GM19328 (cell line): ENCODE data around the gene DENND1B.
"Not testable (repeated sequence)": the region's sequence is repeated elsewhere in the genome, so short reads cannot be mapped to it uniquely, and the experiment has no call there.

Source experiments
- ATAC-seq: cut with Tn5 transposase; IDR thresholded peaks from one replicate; pipeline ENCODE4 v1.9.1; 2021; ENCODE audit warnings: mild to moderate bottlenecking, moderate library complexity; ENCODE audit not compliant: unreplicated experiment

DENND1B gene

GRCh38 chr1:197637406-197637805, 137.9 kb downstream of the DENND1B start:
- ATAC-seq, result no peak

- ATAC-seq, result no peak
These were observed 141.7 kb downstream of the DENND1B start for GRCh38 chr1:197633447-197634078.

- peak; percentile 57 for ATAC-seq
These were observed 142.6 kb downstream of the DENND1B start for GRCh38 chr1:197632651-197633050.

- no peak for ATAC-seq
These were observed 143.3 kb downstream of the DENND1B start for GRCh38 chr1:197632005-197632404.

GRCh38 chr1:197622371-197622770, 152.9 kb downstream of the DENND1B start:
- no peak for ATAC-seq

GRCh38 chr1:197621761-197622160, 153.5 kb downstream of the DENND1B start:
- ATAC-seq, result no peak

- no peak for ATAC-seq
These were observed 154.5 kb downstream of the DENND1B start for GRCh38 chr1:197620714-197621163.

GRCh38 chr1:197619008-197619640, 156.2 kb downstream of the DENND1B start:
- no peak for ATAC-seq

- ATAC-seq, result no peak
These were observed 157.2 kb downstream of the DENND1B start for GRCh38 chr1:197618061-197618460.

GRCh38 chr1:197615693-197616011, 159.6 kb downstream of the DENND1B start:
- no peak for ATAC-seq

GRCh38 chr1:197614916-197615692, 160.2 kb downstream of the DENND1B start:
- peak; percentile 65 for ATAC-seq

- ATAC-seq, result no peak
These were observed 169.0 kb downstream of the DENND1B start for GRCh38 chr1:197606168-197606845.

GRCh38 chr1:197604302-197604701, 171.0 kb downstream of the DENND1B start:
- no peak for ATAC-seq

GRCh38 chr1:197600751-197601150, 174.5 kb downstream of the DENND1B start:
- no peak for ATAC-seq

- ATAC-seq, result no peak
These were observed 175.5 kb downstream of the DENND1B start for GRCh38 chr1:197599789-197600188.

- ATAC-seq, result no peak
These were observed 176.3 kb downstream of the DENND1B start for GRCh38 chr1:197598935-197599334.

GRCh38 chr1:197595304-197595904, 179.9 kb downstream of the DENND1B start:
- no peak for ATAC-seq

- no peak for ATAC-seq
These were observed 184.6 kb downstream of the DENND1B start for GRCh38 chr1:197590687-197591086.

- no peak for ATAC-seq
These were observed 189.5 kb downstream of the DENND1B start for GRCh38 chr1:197585809-197586208.

GRCh38 chr1:197577580-197577979, 197.7 kb downstream of the DENND1B start:
- no peak for ATAC-seq

- ATAC-seq, result not testable (repeated sequence)
These were observed 199.7 kb downstream of the DENND1B start for GRCh38 chr1:197575531-197575930.
